Dedifferentiated amniotic fluid mesenchymal stem cell (primary cell): Measurements from ENCODE around the gene GAL3ST2.

Source experiments
- DNase-seq: peaks from one replicate; pipeline ENCODE4 v3.0.0-alpha.2; 2016; ENCODE audit errors: extremely low spot score

Gene GAL3ST2

DNA sequence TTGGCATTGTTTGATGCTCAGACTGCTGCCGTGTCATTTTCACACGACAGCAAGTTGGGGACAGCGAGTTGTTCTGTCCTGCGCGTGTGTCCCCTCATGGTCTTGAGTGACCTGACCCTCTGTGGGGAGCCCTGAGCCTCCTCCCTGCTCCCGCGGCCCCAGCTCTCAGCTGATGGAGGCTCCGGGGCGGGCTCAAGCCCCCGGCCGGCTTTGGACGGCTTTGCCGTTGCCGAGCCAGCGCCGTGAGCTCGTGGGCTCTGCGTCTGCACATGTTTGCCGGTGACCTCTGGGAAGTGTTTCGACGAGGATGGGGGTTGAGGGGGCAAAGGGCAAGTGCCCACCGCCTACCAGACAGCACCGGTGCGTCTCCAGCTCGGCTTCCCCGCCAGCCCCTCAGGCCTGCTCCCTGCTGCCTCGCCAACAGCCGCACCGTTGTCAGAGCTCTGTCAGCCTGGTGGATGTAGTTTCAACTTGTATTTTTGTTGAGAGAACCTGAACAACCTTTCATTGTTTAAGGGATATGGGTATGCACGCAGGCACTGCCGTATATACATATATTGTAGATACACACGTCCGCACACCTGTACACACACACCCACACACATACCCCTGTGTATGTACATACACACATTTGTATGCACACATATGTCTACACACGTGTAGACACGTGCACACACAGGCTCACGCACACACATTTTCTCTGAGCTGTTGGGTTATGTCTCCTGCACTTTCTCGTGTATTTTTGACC lies 68.4 kb downstream of the GAL3ST2 start:
- DNase-seq: no peak

DNA sequence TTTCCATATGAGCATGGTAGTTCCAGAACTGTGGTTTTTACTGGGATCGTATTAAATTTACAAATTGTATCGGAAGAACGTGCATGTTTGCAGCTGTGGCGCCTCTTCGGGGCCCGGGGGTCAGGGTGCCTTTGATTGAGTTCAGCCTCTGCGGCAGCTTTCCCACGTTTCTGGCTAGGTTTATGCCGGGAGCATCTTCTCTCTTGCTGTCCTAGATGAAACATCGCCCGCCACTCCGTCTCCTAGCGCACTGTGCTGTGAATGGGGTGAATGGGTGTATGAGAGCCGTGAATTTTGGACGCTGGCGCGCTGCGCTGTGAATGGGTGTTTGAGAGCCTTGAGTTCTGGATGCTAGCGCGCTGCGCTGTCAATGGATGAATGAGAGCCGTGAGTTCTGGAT lies 69.8 kb downstream of the GAL3ST2 start:
- no peak for DNase-seq

DNA sequence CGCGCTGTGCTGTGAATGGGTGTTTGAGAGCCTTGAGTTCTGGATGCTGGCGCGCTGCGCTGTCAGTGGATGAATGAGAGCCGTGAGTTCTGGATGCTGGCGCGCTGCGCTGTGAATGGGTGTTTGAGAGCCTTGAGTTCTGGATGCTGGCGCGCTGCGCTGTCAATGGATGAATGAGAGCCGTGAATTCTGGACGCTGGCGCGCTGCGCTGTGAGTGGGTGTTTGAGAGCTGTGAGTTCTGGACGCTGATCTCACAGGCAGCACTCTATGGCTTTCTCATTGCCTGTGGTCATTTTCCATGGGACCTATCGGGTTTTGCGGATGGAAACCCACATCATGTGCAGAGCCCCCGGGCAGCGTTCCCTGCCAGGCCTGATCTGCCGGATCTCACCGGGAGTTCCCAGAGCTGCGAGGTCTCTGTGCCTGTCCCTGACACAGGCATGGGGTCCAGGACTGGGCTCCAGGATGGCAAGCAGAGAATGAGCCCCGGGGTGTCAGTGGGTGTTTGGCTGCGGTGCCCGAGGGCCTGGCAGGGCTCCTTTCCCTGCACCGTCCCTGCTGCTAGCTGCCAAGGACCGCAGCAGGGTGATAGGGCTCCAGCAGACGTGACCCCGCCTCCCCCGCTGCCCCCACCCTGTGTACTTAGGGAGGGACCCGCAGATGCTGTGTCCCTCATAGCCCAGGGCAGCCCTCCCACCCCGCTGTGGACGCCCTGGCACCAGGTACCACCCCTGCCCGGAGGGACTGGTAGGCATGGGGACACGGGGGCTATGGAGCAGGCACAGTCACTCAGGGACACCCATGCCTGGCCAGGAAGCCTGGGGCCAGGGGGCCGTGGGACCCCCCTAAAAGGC lies 72.4 kb downstream of the GAL3ST2 start:
- no peak for DNase-seq

DNA sequence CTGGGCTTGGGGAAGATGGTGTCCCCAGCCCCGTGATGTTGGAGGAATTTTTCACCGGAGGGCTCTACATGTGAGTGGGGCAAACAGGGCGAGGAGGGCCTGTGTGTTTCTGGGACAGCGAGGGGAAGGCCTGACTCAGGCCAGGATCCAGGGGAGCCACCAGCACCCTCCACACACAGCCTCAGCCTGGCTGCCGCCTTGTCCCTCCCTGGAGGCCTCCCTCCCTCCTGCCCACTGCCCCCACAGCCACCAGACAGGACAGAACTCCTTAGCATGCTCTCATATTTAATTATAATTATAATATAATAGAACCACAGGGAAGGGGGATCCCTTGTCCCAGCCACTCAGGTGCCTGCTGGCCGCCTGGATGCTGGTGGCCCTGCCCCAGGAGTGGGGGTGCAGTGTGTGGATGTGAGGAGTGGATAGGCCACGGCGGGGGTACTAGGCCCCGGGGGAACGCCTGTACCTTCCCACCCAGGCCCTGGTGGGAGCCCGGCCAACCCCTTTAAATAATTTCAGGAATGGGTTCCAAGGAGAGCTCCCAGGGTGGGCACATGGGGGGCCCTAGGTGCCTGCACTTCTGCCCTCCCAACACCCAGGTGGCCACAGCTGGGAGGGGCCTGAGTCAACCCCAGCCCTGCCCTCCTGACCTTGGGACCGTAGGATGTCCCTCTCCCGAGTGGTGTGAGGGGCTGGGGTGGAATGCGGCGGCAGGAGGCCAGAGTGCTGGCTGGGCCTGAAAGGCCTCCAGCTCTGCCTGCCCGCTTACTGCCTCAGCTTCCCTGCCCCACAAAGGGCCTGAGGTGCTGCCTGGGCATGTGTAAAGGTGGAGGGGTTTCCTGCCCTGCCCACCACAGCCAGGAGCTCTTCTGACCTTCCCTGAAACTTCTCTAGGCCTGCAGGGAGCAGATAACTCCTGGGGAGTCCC lies 73.3 kb downstream of the GAL3ST2 start:
- no peak for DNase-seq

DNA sequence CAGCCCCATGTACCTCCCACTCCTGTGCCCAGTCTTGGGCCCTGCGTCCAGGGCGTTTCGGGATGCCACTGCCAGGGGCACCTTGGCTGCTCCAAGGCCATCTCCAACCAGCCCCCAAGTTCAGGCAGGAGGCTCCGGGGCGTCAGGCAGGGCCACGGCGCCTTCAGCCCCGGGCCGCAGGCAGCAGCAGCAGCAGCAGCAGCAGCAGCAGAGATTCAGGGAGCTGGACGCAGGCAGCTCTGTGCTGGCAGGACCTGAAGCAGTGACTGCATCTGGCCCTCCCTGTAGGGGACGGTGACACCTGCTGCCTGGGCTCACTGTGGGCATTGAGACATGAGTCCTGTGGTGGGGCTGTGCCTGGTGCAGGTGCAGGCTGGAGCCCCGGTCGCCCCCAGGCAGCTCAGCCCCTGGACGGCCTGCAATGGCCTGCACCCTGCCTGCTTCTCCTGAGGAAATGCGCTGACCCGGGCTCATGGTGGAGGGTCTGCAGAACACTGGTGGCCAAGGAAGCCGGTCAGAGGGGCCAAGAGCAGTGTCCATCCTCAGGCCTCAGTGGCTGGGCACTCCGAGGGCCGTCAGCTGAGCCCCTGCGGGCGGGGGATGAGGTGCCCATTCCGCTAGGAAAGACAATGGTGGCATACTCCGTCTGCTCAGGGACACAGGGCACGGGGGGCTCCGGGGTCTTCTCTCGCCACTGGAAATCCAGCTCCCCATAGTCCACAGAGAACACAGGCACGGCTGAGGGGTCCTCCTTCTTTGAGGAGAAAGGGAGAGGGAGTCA lies 74.1 kb downstream of the GAL3ST2 start:
- no peak for DNase-seq

DNA sequence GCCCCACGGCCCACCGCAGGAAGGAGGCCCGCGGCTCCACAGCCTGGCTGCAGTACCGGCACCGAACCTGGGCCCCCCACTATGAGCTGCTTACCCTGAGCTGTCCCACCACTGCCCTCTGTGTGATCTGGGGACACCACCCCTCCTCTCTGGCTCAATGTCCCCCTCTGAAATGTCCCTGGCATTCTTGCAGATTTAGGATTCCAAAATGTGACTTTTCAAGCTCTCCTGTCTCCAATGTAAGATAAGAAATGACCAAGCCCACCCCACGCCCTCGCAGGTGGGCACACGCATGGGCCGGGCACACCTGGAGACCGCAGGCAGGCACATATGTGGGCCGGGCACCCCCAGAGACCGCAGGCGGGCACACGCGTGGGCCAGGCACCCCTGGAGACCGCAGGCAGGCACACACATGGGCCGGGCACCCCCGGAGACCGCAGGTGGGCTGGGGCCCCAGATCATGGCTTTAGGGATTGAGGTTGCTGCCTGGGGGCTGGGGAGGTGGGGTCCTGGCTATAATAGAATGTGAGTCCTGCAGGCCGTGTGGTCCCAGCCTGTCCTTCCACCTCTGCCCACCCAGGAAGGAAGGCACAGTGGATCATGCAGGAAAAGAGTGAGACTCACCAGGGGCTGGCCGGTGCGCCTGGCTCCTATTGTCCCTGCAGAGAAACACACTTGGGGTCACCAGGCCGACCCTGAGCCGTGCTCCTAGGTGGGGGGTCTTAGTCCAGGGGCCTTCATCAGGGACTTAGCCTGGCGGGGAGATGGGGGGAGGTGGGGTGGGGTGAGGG lies 74.9 kb downstream of the GAL3ST2 start:
- DNase-seq: no peak

DNA sequence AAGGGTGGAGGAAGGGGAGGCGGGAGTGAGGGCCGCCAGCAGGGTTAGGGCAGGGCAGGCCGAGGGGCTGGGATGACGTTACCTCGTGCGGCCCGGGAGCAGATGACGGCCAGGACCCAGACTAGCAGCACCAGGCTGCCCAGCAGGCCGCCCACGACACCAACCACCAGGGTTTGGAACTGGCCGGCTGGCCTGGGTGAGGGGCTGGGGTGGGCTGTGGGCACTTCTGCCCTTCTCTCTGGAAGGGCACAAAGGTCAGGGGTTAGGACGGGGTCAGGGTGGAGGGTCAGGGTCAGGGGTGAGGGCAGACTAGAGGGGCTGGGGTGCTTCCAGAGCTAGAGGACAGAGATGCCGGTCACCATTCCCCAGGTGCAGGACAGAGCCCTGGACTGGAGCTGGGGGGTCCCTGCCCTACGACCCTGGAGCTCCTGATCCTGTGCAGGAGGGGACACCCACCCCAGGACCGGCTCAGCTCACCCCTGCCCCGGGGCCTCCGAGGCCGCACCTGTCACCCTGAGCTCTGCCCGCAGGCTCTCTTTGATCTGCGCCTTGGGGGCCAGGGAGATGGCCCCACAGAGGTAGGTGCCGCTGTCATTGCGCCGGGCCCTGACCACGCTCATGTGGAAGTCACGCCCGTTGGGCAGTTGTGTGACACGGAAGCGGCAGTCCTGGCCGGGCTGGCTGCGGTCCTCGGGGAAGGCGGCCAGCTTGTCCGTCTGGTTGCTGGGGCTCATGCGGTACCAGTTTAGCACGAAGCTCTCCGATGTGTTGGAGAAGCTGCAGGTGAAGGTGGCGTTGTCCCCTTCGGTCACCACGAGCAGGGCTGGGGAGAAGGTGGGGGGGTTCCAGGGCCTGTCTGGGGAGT lies 75.7 kb downstream of the GAL3ST2 start:
- DNase-seq: no peak

DNA sequence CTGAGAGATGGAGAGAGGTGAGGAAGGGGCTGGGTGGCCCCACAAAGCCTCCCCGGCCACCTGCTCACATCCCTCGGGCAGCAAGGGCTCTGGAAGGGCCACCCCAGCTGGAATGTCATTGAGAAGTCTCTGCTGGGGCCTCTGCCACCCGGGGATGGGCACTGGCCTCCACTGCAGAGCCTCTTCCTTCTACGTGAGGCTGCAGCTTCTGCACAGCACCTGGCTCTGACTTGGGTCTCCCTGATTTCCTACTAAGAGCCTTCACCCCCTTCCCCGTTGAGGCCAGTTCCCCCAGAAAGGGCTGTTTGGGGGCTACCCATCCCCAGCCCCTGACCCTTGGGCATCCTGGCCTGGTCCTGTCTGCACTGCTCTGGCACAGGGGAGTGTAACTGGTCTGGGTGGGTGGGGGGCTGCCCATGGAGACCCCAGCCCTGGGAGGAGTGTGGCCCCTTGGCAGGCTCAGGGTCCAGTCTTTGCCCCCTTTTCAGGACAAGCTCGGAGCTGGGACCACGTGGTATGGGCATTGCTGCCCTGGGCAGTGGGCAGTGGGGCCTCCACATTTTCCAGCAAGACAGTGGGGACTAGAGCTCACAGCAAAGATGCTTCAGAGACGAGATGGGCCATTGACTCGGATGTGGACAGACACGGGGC lies 76.5 kb downstream of the GAL3ST2 start:
- DNase-seq: no peak
